Measurements from ENCODE around the gene ITGB6.
"Not testable (repeated sequence)": the region's sequence is repeated elsewhere in the genome, so short reads cannot be mapped to it uniquely, and the experiment has no call there.

The ITGB6 gene

DNA sequence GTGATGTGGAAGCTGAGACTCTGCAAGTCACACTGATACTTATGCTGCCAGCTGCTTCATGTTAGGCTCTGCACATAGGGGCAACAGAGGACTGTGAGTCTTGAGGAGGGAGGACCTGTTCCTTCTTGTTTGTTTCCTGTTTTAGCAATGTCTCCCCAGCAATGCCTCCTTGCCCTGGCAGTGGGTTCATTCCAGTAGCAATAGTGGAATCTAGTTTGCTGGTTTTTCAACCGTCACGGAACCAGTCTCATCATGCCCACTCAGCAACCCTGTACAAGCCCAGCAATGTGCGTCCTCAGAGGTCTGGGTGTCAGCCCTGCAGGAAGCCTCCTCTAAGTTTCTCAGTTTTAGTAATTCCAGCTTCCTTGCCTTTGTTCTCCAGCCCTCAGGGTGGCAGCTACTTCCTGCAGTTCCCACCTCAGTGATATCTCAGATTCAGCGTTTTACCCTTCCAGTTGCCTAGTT is 20.5 kb upstream of the ITGB6 start:
- DNase-seq: no peak

GRCh38 chr2:160220026-160220425 is 20.0 kb upstream of the ITGB6 start:
- DNase-seq: no peak

DNA sequence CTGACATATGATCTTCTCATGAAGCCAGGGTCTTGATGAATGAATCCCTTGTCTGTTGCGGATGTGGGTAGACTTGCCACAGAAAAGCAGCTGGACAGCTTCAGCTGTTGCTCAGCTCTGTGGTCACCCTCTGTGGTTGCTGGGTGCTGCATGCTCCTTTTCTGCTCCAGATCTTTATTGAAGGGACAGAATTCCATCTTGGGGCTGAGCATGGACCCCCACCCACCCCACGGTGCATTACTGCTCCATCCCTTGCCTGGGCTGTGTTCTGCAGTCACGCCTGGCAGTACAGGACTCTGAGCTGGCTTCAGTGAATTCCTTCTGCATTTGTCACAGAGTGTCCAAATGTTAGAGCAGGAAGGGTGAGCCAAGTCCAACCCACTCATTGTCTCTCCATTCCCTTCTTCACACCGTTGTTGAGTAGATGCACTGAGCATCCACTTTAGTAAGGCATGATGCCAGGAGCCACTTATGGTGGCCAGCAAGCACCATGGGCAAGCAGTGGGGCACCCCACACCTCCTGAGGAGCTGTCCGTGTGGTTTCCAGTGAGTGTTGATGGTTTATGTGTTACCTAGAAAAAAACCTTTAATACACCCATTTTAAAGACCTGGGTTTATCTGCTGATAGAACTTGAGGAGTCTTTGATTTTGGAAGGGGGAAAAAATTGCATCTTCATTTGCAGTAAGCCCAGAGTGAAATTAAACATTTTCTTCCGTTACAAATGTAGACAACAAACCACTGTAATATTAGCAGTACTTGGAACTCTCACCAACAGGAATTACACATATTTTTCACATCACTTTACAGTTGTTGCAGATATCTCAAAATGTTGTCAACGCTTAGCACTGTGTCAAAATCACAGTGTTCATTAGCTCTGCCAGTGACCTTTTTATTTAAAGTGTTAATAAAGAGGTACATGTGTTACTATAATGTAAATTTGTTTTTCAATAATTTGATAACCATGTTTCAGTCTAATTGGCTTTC is 14.7 kb upstream of the ITGB6 start:
- no peak for DNase-seq

DNA sequence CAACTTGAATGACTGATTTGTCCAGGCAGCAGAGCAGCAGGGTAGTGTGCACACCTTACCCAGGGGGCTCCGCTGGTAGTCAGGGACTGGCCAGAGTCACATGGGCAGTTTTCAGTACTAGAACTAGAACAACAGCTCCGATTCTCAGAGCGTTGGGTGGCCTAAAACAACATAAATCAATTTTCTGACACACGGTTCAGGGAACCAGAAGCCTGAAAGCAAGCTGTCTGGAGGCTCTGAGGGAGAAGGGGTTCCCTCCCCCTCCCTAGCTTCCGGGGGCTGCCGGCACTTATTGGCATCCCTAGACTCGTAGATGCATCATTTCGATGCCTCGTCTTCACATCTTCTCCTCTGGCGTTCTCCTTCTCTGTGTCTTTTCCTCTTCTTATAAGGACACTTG is 13.4 kb upstream of the ITGB6 start:
- DNase-seq: no peak

DNA sequence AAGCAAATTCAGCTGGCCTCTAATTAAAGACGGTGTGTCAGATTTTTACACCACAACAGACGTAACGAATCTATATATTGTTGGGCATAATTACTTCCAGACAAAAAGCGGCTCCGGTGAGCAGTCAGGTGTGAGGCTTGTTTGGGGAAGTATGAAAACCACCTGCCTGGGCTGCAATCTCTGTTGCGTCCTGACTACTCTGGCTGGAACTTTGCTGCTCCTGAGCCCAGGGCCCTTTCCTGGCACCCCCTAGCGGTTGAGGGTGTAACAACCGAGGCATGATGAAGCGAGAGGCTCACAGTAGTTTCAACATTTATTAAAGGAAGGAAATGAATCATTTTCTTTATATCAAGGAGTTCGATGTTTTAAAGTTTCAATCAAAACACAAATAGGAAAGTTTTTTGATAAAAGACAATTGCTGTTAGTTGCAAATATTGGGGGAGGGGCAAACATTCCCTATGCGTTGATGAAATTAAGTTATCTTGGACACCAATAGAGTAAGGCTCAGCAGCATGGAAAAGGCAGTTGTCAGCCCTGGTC is 10.6 kb upstream of the ITGB6 start:
- peak; percentile 48 for DNase-seq

- DNase-seq: no peak
Observed at GRCh38 chr2:160209516-160209856, 9.4 kb upstream of the ITGB6 start.

DNA sequence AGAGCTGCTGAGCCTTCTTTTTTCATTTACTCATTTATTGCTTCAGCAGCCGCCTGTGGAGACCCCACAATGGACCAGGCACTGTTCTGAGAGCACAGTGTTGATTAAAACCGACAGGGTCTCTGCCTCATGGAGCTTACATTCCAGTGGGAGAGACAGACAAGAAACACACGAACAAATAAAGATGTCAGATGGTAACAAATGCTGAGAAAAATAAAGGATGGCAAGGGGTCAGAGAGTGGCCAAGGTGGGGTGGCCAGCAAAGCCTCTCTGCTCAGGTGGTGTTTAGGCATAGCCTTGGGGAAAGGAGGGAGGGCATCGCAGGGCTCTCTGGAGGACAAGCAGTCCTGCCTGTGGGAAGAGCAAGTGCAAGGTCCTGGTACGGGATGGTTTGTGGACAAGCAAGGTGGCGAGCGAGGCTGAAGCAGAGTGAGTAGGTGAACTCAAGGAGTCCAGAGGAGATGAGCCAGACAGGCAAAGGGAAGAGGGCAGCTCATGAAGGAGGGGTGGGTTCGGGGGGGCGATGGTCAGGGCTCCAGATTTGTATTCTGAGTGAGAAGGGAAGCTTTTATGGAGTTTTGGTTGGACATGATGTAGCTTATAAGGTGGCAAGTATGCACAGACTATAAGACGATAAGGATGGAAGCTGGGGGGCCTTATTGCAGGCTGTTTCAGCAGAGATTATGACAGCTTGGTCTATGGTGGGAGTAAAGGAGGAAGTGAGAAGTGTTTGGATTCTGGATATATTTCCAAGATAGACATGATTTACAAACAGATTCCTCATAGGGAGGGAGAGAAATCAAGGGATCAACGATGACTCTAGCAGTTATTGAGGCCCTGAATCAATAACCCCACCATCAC is 8.8 kb upstream of the ITGB6 start:
- no peak for DNase-seq

- no peak for DNase-seq
Observed at GRCh38 chr2:160207804-160208654, 8.0 kb upstream of the ITGB6 start.

GRCh38 chr2:160207271-160207670 is 7.2 kb upstream of the ITGB6 start:
- no peak for DNase-seq

- no peak for DNase-seq
Observed at GRCh38 chr2:160206436-160206835, 6.4 kb upstream of the ITGB6 start.

DNA sequence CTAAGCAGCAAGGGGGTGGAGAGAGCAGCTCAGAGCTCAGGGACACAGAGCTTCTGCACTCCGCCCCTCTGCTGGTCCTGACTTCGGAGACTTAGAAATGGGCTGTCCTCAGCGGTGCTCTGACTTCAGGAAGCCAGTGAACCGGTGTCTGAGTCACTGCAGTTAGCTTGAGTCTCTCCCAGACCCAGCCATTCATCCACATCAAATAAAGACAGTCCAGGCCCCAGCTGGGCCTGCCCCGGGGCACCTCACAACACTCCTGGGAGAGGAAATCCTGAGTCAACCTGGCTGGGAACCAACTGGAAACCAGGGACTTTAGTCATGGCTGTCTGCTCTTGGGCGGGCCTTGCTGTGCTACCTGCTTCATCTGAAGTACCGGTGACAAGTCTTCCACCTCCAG is 5.4 kb upstream of the ITGB6 start:
- no peak for DNase-seq

- DNase-seq: no peak
Observed at GRCh38 chr2:160203422-160203821, 3.4 kb upstream of the ITGB6 start.

- DNase-seq: no peak
Observed at GRCh38 chr2:160203007-160203406, 2.9 kb upstream of the ITGB6 start.

- DNase-seq: no peak
Observed at GRCh38 chr2:160201849-160202539, 1.9 kb upstream of the ITGB6 start.

DNA sequence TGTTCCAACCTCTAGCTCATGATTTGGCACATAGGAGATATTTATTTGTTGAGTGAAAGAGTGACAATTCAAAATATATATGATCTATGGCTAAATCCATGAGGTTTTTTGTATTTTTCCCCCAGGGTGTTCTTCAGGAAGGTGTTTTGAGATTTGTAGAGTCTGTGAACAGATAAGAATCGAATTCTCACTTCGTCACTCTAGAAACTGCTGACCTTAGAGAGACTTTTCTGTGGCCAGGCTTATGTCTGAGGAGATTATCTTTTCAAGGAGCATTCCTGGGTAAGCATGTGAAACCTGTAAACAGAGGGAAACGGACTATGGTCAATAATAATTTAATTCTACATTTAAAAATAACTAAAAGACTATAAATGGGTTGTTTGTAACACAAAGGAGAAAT is 849 bp upstream of the ITGB6 start:
- DNase-seq: no peak

- no peak for DNase-seq
Observed at GRCh38 chr2:160199053-160199452, 1.0 kb downstream of the ITGB6 start.

- DNase-seq: no peak
Observed at GRCh38 chr2:160197587-160197986, 2.5 kb downstream of the ITGB6 start.

GRCh38 chr2:160194946-160195345 is 5.1 kb downstream of the ITGB6 start:
- DNase-seq: no peak

- no peak for DNase-seq
Observed at GRCh38 chr2:160194351-160194750, 5.7 kb downstream of the ITGB6 start.

GRCh38 chr2:160181146-160181836 is 18.8 kb downstream of the ITGB6 start:
- DNase-seq: peak; percentile 12

DNA sequence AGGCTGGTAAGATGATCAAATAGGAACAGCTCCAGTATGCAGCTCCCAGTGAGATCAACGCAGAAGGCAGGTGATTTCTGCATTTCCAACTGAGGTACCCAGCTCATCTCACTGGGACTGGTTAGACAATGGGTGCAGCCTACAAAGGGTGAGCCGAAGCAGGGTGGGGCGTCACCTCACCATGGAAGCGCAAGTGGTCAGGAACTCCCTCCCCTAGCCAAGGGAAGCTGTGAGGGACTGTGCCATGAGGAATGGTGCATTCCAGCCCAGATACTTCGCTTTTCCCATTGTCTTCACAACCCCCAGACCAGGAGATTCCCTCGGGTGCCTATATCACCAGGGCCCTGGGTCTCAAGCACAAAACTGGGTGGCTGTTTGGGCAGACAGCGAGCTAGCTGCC is 19.4 kb downstream of the ITGB6 start:
- not testable (repeated sequence) for DNase-seq

Data from activated effector memory CD4-positive, alpha-beta T cell treated with Interleukin-2 at 50 U/mL for 16 hours (primary cell).